HG02884 (cell line): ENCODE data around the gene NDUFAF2.
"Not testable (repeated sequence)": the region's sequence is repeated elsewhere in the genome, so short reads cannot be mapped to it uniquely, and the experiment has no call there.

Experiments
- ATAC-seq: cut with Tn5 transposase; IDR thresholded peaks from one replicate; pipeline ENCODE4 v1.9.1; 2021; ENCODE audit warnings: mild to moderate bottlenecking, moderate library complexity; ENCODE audit not compliant: unreplicated experiment

Gene NDUFAF2

GRCh38 chr5:60992871-60993270 is 47.9 kb downstream of the NDUFAF2 start:
- no peak for ATAC-seq

- no peak for ATAC-seq
Measured at GRCh38 chr5:60993425-60993824, 48.4 kb downstream of the NDUFAF2 start.

GRCh38 chr5:60993875-60994571 is 49.0 kb downstream of the NDUFAF2 start:
- no peak for ATAC-seq

GRCh38 chr5:60996368-60996767 is 51.4 kb downstream of the NDUFAF2 start:
- no peak for ATAC-seq

- no peak for ATAC-seq
Measured at GRCh38 chr5:60997721-60998120, 52.7 kb downstream of the NDUFAF2 start.

- no peak for ATAC-seq
Measured at GRCh38 chr5:61000887-61001286, 55.9 kb downstream of the NDUFAF2 start.

GRCh38 chr5:61001647-61002046 is 56.6 kb downstream of the NDUFAF2 start:
- no peak for ATAC-seq

- no peak for ATAC-seq
Measured at GRCh38 chr5:61002611-61003355, 57.8 kb downstream of the NDUFAF2 start.

GRCh38 chr5:61004448-61004847 is 59.4 kb downstream of the NDUFAF2 start:
- no peak for ATAC-seq

GRCh38 chr5:61009907-61010306 is 64.9 kb downstream of the NDUFAF2 start:
- no peak for ATAC-seq

- ATAC-seq, result no peak
Measured at GRCh38 chr5:61010467-61011454, 65.8 kb downstream of the NDUFAF2 start.

GRCh38 chr5:61018062-61018461 is 73.1 kb downstream of the NDUFAF2 start:
- ATAC-seq, result no peak

GRCh38 chr5:61019642-61020041 is 74.6 kb downstream of the NDUFAF2 start:
- ATAC-seq, result no peak

- ATAC-seq, result no peak
Measured at GRCh38 chr5:61020415-61020814, 75.4 kb downstream of the NDUFAF2 start.

- ATAC-seq, result no peak
Measured at GRCh38 chr5:61023131-61023530, 78.1 kb downstream of the NDUFAF2 start.

- no peak for ATAC-seq
Measured at GRCh38 chr5:61026004-61026403, 81.0 kb downstream of the NDUFAF2 start.

- ATAC-seq, result no peak
Measured at GRCh38 chr5:61028382-61028781, 83.4 kb downstream of the NDUFAF2 start.

GRCh38 chr5:61029456-61030162 is 84.6 kb downstream of the NDUFAF2 start:
- no peak for ATAC-seq

- no peak for ATAC-seq
Measured at GRCh38 chr5:61030163-61030482, 85.1 kb downstream of the NDUFAF2 start.

- not testable (repeated sequence) for ATAC-seq
Measured at GRCh38 chr5:61031301-61031700, 86.3 kb downstream of the NDUFAF2 start.

GRCh38 chr5:61044545-61044944 is 99.5 kb downstream of the NDUFAF2 start:
- ATAC-seq, result no peak
